ENCODE data around the gene RSKR.

DNA sequence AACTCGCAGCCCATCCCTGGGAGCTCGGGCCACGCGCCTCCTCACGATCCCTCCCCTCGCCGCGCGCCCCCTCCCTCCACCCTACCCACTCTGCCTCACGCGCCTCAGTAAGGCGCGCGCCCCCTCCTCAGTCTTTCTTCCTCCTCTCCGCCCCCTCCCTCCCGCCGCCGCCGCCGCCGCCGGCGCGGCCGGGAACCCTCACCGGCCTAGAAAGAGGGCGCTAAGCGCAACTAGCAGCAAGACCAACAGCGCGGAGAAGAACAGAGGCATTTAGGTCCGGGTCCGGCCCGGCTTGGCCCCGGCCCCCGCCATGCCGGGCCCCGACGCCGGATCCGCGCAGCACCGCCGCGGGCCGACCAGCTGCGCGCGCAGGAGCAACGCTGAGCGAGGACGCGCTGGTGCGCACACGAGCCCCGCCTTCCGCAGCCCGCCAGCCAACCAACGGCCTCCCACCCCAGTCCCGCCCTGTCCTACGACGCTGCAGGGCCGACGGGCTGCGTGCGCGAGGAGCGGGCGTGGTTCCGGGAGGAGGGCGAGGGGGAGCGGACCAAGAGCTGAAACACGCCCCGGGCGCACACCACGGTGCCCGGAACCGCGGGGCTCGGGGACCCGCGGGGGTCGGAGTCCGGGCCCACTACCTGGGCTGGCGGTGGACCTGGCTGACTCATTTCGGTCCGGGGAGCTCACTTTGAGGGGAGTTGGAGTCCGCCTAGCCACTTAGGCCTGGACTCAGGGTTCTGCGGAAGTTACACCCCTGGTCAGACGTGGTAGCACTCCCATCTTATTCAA is 31.0 kb upstream of the RSKR start, which contains the start of gene BLTP2:
- TF ChIP-seq POLR2A (IDR thresholded peaks at IDR 0.05; ENCODE audit: low read length) = peak; percentile 83
- no peak for TF ChIP-seq GATA1 (IDR thresholded peaks at IDR 0.05; ENCODE audit: low read depth, low read length)
